Esophagus muscularis mucosa (tissue), 4 donors: ENCODE results near the gene WNK3.

ENCODE experiments used
- CTCF ChIP-seq, 3 experiments: fragments of 200-600 bp in 2 of 3; fragments of 450-650 bp in 1 of 3; sonication (generic) in 2 of 3; IDR thresholded peaks; one replicate each; pipeline ENCODE4 v1.5.1; 2017 to 2019; ENCODE audit warnings: antibody characterized with exemption in 3 of 3, mild to moderate bottlenecking in 2 of 3, moderate library complexity in 1 of 3
- EP300 ChIP-seq: sonication (generic); formaldehyde crosslinking; IDR thresholded peaks from one replicate; pipeline ENCODE4 v1.6.1; 2017; ENCODE audit warnings: antibody characterized with exemption
- POLR2A ChIP-seq: fragments of 450-650 bp; IDR thresholded peaks from one replicate; pipeline ENCODE4 v1.6.1; 2017; ENCODE audit warnings: antibody characterized with exemption, moderate library complexity, mild to moderate bottlenecking, low read depth
- POLR2AphosphoS5 ChIP-seq, 2 donors: sonication (generic); formaldehyde crosslinking; IDR thresholded peaks; one replicate each; pipeline ENCODE4 v1.6.1; 2017; ENCODE audit warnings: antibody characterized with exemption in 2 of 2

DNA sequence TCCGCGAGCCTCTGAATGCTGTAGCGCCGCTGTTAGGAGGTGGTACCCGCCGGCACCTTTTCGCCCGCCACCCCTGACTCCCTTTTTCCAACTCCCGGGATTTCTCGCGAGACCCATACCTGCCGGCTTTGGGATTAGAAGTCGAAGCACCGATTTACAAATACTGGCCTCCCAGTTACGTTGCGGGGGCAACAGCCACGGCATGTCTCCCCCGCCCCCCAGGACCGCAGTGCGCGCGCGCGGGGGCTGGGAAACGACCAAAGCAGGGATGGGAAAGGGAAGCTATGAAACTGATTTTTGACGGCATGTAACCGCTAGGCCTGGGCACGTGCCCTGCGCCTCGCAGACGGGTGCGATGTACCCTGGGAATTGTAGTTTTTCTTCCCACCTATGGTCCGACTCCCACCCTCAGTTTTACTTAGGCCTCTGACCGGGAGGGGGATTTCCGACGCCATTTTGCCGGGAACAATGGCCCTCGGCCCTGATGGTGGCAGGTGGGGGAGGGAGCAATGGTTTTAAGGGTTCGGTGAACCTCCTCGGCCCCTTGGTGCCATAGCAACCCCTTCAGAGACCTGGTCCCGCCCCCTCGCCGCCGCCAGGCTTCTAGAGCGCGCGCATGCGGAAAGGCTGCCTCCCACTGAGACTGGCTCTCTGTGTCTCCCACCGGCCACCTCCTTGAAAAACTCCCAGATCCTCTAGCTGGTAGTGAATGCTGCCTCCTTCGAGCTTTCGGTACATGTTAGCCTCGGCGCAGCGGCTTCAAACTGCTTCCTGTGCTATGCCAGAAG, 772 bp upstream of the WNK3 start:
- TF ChIP-seq CTCF (IDR thresholded peaks at IDR 0.05) = no peak
- TF ChIP-seq POLR2A = no peak
- TF ChIP-seq EP300 = no peak
- TF ChIP-seq POLR2AphosphoS5 (IDR thresholded peaks at IDR 0.05) = no peak
